Activated naive CD4-positive, alpha-beta T cell treated with anti-CD3 and anti-CD28 coated beads, Interleukin-2, amount 50 U/mL, for 16 hours (primary cell): ENCODE data around the gene WAS.
"Not testable (repeated sequence)": the region's sequence is repeated elsewhere in the genome, so short reads cannot be mapped to it uniquely, and the experiment has no call there.

Experiments
- DNase-seq: peaks from one replicate; pipeline ENCODE4 v3.0.0-alpha.2; 2020

The WAS gene

DNA sequence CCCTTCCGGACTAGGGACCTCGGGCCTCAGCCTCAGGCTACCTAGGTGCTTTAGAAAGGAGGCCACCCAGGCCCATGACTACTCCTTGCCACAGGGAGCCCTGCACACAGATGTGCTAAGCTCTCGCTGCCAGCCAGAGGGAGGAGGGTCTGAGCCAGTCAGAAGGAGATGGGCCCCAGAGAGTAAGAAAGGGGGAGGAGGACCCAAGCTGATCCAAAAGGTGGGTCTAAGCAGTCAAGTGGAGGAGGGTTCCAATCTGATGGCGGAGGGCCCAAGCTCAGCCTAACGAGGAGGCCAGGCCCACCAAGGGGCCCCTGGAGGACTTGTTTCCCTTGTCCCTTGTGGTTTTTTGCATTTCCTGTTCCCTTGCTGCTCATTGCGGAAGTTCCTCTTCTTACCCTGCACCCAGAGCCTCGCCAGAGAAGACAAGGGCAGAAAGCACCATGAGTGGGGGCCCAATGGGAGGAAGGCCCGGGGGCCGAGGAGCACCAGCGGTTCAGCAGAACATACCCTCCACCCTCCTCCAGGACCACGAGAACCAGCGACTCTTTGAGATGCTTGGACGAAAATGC lies at the start of gene WAS:
TSS of gene WAS (plus strand) at position 389 of the 572 bp plus-strand sequence. CDS start at position 444, 55 bp downstream.
- DNase-seq: peak; percentile 48

DNA sequence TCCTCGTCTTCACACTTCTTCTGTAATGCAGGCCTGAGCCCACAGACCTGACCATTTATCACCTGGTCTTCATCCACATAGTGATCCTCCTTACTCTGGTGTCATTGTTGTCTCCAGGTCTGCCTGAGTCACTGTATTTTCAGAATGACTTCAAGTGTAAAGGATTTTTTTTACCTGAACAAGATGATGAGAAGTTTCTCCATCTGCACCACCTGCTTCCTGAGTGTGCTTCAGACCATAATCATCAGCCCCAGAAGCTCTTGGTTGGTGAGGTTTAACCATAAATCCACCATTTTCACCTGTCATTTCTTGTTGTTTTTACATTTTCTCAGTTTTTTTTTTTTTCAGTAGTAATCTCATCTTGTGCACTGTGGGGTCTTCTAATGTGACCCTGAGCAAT lies 47.3 kb upstream of the WAS start:
- no peak for DNase-seq

DNA sequence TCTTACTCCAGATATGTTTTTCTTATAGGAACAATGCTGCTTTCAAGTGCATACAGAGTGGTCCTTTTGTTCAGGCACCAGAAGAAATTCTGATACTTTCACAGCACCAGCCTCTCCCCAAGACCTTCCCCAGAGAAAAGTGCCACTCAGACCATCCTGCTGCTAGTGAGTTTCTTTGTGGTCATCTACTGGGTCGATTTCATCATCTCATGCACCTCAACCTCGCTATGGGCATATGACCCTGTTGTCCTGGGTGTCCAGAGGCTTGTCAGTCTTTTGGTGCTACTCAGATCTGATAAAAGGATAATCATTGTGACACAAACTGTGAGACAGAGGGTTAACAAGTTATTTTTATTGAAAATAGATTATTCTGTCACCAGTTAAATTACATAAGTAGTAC lies 46.8 kb upstream of the WAS start:
- DNase-seq: no peak

DNA sequence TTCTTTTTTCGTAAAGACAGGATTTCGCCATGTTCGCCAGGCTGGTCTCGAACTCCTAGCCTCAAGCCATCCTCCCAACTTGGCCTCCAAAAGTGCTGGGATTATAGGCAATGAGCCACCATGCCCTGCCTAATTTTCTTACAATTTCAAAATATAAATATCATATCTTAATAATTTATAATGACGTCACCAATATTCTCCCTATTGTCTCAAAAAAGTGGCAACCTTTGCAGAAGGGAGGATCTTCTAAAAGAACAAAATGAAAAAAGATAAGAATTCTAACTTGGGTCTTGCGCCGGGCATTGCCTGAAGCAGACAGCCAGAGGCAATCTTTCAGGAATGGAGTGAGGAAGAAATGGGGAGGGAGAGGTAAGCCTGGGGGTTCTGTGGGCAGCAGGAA lies 37.9 kb upstream of the WAS start:
- no peak for DNase-seq

DNA sequence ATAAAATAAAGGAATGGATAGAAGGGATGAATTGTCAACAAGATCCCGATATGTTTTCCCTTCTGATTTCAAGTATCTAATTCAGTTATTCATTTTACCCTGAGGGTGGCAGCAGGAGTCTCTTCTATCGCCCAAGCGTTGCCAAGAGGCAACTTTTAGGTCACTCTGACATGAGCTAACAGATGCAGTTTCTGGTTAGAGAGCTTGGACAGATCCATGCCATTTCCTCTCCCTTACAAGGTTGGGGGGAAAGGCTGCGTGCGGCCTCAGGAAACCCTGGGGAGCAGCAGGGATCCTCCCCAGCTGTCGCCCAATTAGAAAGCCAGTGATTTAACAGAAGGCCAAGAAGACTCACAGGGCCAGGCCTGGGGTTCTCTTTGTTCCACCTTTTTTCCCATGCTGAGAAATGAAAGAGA lies 35.3 kb upstream of the WAS start:
- DNase-seq: peak; percentile 29

DNA sequence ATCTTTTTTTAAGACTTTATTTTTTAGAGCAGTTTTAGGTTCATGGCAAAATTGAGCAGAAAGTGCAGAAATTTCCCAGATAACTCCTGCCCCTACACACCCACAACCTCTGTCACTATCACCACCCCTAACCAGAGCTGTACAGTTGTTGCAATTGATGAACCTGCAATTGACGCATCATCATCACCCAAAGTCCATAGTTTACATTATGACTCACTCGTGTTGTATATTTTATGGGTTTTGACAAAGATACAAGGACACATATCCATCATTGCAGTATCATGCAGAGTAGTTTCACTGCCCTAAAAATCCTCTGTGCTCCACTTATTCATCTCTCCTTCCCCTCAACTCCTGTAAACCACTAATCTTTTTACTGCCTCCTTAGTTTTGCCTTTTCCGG lies 34.5 kb upstream of the WAS start:
- no peak for DNase-seq

DNA sequence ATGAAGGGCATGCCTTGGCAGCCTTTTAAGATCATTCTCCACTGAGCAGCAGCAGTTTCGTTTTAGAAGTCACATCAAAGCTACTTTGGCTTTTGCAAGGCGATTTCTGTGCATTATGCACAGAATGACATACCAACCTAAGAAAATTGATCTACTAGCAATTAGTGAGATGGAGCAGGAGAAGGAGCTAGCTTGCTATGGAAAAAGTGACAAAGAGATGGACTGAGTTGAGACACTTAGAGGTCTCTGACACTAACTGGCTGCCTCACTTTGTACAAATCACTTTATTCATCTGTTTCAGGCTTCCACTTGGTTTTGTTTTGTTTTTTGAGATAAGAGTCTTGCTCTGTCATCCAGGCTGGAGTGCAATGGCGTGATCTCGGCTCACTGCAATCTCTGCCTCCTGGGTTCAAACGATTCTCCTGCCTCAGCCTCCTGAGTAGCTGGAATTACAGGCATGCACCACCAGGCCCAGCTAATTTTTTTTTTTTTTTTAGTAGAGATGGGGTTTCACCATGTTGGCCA lies 31.5 kb upstream of the WAS start:
- DNase-seq: not testable (repeated sequence)

DNA sequence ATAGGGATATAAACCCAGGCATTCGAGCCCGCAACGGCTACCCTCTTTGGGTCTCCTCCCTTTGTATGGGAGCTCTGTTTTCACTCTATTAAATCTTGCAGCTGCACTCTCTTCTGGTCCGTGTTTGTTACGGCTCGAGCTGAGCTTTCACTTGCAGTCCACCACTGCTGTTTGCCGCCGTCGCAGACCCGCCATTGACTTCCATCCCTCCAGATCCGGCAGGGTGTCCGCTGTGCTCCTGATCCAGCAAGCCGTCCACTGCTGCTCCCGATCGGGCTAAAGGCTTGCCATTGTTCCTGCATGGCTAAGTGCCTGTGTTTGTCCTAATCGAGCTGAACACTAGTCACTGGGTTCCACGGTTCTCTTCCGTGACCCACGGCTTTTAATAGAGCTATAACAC lies 28.9 kb upstream of the WAS start:
- DNase-seq: not testable (repeated sequence)

DNA sequence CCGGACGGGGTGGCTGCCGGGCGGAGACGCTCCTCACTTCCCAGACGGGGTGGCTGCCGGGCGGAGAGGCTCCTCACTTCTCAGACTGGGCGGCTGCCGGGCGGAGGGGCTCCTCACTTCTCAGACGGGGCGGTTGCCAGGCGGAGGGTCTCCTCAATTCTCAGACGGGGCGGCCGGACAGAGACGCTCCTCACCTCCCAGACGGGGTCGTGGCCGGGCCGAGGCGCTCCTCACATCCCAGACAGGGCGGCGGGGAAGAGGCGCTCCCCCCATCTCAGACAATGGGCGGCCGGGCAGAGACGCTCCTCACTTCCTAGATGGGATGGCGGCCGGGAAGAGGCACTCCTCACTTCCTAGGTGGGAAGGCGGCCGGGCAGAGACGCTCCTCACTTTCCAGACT lies 23.9 kb upstream of the WAS start:
- not testable (repeated sequence) for DNase-seq

DNA sequence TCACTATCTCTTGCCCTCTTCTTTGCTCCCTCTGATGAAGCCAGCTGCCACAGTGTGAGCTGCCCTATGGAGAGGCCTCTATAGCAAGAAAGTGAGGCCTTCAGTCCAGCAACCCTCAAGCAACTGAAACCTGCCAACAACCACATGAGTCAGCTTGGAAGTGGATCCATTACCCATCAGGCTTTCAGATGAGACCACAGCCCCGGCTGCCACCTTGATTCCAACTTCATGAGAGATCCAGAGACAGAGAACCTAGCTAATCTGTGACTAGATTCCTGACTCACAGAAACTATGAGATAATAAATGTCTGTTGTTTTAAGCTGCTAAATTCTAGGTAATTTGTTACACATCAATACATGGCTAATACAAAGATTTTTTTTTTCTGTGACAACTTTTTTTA lies 20.4 kb upstream of the WAS start:
- no peak for DNase-seq

DNA sequence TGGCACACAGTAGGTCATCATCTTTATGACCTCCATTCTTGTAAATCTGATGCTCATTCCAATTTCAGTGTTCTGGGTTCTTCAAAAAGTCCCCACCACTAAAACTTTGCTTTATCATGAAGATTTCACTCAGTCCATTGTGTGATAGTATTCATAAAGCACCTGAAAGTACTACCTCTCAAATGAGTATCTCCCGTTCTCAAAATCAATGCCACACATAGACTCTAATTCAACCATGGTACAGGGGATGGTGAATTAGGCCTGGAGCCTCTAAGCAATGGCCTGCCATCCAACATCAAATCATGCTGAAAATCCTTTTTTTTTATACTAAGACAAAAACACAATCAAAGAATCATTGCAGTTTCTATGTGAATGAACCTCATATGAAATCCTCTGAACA lies 19.4 kb upstream of the WAS start:
- no peak for DNase-seq

DNA sequence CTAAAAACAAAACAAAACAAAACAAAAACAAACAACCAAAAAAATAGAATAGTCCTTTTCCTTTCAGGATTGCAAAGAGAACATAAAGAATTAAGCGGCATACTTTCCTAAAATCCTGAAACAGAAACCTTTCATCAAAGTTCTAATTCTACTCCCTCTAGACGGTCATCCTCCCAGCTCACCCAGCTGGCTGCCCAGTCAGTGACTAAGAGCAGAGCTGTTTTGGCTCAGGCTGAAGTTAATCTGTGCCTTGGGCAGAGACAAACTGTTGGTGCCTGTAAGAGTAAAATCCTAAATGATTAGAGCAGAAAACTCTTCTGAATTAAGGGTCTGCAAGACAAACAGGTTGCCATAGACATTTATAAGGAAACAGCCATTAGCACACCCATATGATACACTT lies 17.6 kb upstream of the WAS start:
- no peak for DNase-seq

DNA sequence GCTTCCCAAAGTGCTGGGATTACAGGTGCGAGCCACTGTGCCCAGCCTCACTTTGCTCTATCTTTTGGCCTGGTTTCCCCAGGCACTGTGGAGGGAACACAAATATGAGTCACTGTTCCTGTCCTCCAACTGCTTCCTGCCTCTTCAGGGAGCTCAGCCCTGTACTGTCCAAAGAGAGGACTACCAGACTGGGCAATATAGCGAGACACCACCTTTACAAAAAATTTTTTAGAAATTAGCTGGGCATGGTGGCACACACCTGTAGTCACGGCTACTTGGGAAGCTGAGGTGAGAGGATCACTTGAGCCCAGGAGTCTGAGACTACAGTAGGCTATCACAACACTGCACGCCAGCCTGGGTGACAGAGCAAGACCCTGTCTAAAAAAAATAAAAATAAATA lies 16.9 kb upstream of the WAS start:
- no peak for DNase-seq

DNA sequence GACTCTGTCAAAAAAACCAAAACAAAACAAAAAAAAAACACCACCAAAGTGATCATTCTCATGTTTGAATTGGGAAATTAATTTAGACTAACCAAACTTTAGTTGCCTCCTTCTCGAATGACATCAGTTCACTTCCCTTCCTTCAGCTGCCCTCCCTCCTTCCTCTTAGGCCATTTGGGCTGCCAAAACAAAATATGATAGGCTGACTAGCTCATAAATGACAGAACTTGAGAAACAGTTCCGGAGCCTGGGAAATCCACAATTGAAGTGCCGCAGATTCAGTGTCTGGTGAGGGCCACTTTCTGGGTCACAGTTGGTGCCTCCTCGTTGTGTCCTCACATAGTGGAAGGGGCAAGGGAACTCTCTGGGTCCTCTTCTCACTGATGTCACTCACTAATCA lies 16.1 kb upstream of the WAS start:
- DNase-seq: no peak

DNA sequence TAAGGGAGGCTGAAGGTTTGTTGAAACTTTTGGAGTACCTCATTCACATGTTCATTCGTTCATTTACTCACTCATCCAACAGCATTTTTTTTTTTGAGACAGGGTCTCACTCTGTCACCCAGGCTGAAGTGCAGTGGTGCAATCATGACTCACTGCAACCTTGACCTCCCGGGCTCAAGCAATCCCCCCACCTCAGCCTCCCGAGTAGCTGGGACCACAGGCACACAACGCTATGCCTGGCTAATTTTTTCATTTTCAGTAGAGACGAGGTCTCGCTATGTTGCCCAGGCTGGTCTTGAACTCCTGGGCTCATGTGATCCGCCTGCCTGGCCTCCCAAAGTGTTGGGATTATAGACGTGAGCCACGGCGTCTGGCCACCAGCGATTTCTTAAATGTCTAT lies 15.4 kb upstream of the WAS start:
- DNase-seq: not testable (repeated sequence)

DNA sequence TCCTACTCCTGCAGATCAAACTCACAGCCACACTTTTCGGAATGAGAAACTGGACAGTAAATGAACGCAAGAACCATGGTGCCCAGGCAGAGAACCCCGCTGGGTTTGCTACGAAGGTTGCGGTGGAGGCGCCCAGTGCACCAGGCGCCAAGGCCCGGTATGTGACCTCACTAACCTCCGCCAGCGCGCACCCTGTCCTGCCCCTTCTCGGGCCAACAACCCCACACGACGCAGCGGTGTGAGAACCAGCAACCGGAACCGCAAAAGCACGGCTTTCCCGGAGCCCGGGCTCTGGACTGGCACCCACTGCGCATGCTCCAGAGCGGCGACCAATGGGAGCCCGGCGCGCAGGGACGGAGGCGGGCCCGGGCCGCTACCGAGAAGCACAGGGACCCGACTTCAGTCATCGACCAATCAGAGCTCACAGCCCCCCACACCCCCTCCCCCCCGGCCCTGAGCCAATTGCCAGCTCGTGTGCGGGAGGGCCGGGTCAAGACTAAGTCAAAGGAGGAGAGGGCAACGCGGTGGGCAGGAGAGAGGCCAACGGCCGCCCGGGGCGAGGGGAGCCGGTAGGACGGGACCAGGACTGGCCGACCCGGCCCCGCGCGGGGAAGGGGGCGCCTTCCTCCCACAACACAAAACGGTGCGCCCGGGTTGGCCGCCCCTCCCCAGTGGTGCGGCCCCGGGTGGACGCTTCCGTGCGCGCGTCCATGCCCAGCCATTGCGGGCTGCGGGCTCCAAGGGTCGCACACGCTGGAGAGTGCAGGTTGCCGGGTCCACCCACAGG lies 7.3 kb upstream of the WAS start:
- peak; percentile 86 for DNase-seq

DNA sequence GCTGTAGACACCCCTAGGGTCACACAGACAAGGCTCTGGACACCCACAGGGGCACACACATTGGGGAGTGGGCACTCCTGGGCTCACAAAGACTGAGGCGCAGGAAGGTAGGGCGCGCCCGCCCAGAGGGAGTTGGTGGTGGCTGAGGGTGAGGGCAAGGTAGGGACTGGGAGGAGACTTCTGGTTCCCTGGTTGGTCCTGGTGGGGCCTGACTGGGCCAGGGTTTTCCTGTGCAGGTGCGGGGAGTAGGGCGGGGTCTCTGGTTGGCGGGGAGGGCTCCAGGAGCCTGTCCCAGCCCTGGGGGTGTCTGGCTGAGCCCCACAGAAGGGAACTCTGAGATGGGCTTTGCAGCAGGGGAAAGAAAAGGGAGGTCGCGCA lies 6.7 kb upstream of the WAS start:
- DNase-seq: peak; percentile 18

DNA sequence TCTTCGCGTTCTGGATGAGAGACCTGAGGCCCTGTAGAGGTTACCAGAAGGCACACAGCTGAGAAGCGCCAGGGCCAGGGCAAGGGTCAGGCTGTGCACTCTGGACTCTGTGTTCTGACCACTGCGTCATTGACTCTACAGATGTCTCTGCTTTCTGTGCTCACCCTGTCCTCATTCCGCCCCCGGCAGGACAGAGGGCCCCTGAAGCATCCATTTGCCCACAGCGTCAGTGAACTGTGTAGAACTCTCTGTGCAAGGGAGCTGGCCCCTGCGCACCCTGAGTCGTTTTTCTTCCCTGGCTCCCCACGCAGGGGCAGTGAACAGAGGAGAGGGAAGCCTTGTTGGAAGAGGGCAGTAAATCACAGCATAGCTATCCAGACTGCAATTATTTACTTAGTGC lies 6.1 kb upstream of the WAS start:
- no peak for DNase-seq

DNA sequence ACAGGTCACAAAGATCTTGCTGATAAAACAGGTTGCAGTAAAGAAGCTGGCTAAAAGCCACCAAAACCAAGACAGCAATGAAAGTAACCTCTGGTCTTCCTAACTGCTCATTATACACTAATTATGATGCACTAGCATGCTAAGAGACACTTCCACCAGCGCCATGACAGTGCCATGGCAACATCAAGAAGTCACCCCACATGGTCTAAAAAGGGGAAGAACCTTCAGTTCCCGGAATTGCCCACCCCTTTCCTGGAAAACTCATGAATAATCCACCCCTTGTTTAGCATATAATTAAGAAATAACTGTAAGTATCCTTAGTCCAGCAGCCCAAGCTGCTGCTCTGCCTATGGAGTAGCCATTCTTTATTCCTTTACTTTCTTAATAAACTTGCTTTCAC lies 3.1 kb upstream of the WAS start:
- DNase-seq: not testable (repeated sequence)

DNA sequence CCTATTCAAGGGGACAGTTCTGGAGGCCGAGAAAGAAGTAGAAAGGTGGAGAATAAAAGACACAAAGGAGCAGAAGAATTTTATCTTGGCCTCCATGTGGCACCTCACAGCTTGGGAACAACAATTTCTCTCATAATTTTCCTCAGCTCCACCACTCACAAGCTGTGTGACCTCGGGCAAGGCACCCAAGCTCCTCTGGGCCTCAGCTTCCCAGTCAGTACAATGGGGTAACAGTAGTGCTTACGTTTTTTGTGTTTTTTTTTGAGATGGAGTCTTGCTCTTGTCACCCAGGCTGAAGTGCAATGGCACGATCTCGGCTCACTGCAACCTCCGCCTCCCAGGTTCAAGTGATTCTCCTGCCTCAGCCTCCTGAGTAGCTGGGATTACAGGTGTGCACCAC lies 2.7 kb upstream of the WAS start:
- not testable (repeated sequence) for DNase-seq

DNA sequence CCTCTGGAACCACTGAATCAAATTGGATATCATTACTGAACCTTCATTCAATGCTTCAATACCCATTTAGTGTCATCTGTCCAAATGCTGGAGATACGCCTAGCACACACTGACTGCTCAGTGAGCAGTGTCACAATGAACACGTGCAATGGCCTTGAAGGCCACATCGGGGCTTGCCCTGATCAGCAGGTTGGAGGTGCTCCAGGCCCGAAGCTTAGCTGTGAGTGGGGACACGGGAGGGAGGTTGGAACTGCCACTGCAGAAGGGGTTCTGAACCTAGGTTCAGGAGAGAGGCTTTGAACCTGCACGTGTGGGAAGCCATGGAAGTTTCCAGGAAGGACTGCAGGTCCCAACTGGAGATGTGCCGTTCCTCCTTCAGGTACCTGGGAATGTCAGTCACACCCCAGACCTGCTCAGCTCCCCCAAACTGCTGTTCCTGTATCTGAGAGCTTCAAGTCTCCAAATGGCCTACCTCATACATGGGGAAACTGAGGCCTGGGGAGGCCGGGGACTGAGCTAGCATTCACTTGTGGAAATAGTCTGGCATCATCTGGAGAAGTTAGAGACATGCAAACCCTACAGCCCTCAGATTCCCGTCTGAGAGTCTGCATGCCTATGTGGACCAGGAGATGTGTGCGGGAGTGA lies 1.9 kb upstream of the WAS start:
- no peak for DNase-seq

DNA sequence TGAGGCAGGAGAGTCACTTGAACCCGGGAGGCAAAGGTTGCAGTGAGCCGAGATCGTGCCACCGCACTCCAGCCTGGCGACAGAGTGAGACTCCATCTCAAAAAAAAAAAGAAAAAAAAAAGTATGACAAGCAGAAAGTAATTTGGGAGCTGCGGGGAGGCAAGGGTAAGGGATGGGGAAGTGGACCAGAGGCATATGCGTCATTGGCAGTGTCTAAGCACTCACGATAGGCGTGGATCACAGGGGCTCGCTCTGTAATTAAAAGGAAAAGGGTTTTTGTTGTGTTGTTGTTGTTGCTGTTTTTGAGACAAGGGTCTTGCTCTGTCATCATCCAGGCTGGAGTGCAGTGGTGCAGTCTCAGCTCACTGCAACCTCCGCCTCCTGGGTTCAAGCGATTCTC lies 804 bp upstream of the WAS start:
- not testable (repeated sequence) for DNase-seq

DNA sequence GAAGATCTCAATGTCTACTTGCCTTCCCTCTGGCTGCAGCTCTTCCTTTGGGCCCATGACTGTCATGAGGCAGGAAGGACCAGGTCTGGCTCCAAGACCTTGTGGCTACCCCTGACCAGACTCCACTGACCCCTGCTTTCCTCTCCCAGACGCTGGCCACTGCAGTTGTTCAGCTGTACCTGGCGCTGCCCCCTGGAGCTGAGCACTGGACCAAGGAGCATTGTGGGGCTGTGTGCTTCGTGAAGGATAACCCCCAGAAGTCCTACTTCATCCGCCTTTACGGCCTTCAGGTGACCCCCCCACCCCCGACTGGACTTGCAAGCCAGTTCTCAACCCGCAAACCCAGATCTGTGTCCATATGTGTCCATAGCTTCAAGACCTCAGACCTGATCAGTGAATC lies 535 bp downstream of the WAS start:
- DNase-seq: no peak

DNA sequence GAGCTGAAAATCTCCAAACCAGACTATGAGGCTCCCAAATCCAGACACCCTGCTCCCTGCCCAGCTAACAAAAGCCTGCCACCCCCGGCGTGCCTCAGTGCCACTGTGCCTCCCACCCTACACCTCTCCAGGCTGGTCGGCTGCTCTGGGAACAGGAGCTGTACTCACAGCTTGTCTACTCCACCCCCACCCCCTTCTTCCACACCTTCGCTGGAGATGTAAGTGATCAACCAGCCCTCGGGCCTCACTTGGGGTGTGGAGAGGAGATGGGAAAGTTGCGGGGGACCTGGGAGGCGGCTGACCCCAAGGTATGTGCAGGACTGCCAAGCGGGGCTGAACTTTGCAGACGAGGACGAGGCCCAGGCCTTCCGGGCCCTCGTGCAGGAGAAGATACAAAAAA lies 1.8 kb downstream of the WAS start:
- no peak for DNase-seq
